ENCODE results near the gene CNOT6. TPM values are rescaled to one million over a fixed set of nuclear protein-coding genes. Genes with fewer than 3 reads are reported as not detected.

CNOT6 gene
- total RNA-seq, 1 donor from 2014 or later: 55.7 TPM

DNA sequence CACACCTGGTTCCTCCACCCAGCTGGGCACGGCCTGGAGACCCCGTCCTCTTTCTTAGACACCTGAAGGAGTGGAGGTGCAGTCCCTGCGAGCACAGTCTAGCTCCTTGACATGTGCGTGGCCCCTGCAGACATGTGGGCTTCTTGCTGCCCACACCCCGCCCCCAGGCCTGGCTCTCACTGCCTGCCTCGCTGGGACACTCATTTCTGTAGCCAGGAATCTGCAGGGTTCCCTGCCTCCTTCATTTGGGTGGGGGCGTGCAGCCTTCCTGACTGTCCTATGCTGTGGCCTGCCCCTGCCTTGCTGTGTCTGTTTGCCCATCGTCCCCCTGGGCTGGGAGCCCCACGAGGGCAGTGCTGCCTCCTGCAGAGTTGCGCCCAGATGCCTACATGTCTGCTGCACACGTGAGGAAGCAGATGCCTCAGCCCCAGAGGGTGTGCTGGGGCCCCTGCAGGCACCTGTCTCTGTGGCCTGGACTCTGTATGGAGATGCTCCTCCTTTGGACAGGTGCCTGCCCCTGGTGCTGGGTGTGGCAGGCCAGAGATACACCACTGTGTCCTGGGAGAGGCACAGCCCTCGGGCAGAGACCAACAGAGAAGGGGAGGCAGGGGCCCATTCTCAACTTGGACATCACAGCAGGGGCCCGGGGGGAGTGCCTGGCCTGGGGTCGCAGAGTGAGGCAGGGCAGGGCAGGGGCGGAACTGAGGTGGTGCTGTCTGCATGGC lies 132.6 kb downstream of the CNOT6 start:
- DNase-seq (ENCODE audit: extremely low spot score, unreplicated experiment): no peak
- H3K4me3 Mint-ChIP-seq: no peak overlapping the region
- no peaks in the 10 kb centered on the region for H3K36me3 Mint-ChIP-seq
- H3K27ac Mint-ChIP-seq: no peak overlapping the region
- no peaks in the 10 kb centered on the region for H3K4me1 Mint-ChIP-seq (ENCODE audit: unreplicated experiment)
- H3K9me3 Mint-ChIP-seq: no peaks in the 10 kb centered on the region
- TF ChIP-seq, protein P1, sequence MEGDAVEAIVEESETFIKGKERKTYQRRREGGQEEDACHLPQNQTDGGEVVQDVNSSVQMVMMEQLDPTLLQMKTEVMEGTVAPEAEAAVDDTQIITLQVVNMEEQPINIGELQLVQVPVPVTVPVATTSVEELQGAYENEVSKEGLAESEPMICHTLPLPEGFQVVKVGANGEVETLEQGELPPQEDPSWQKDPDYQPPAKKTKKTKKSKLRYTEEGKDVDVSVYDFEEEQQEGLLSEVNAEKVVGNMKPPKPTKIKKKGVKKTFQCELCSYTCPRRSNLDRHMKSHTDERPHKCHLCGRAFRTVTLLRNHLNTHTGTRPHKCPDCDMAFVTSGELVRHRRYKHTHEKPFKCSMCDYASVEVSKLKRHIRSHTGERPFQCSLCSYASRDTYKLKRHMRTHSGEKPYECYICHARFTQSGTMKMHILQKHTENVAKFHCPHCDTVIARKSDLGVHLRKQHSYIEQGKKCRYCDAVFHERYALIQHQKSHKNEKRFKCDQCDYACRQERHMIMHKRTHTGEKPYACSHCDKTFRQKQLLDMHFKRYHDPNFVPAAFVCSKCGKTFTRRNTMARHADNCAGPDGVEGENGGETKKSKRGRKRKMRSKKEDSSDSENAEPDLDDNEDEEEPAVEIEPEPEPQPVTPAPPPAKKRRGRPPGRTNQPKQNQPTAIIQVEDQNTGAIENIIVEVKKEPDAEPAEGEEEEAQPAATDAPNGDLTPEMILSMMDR (conservative IDR thresholded peaks at IDR 0.05): no peak
- peaks cover 3% of the 10 kb centered on the region for H3K27me3 Mint-ChIP-seq

DNA sequence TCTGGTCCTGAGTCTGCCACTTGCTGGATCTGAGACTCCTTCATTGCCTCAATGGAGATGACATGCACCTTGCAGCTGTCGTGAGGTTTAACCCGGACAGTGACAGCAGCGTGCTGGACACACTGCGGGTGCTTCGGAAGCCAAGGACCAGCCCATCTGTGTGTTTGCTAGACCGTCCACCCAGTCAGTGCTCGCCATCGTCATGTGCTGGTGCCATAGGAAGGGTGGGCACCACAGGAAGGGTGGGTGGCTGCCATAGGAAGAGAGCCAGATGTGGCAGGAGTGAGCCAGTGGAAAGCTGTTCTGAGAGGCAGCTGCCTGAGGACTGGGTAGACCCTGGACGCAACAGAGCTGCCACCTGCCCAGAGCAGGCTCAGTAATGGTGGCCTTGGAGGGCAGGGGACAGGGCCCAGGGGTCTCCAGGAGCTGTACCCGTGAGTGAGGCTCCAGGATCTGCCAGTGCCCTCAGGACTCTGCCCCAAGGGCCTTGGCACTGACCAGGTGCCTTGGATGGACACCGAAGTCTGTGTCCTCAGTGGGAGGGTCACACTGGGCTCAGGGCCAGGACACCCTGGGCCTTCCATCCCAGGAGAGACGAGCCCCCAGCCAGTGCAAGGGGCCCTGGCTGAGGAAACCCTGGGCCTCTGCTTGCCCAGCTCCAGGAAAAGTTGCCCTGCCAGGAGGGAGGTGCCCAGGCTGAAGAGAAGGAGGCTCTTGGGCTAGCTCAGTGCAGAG lies 133.4 kb downstream of the CNOT6 start:
- DNase-seq (ENCODE audit: extremely low spot score, unreplicated experiment): no peak
- Mint-ChIP-seq H3K9me3 (no peaks in the 10 kb centered on the region), H3K27ac (no peak overlapping the region), H3K4me1 (ENCODE audit: unreplicated experiment) (no peaks in the 10 kb centered on the region), H3K27me3 (peaks cover 3% of the 10 kb centered on the region), H3K4me3 (no peak overlapping the region), H3K36me3 (no peaks in the 10 kb centered on the region)
- TF ChIP-seq, protein P1 (conservative IDR thresholded peaks at IDR 0.05): no peak

Other genes with a start within 250 kb of the CNOT6 start
- 34.4 and 35.2 TPM in 2 replicates for gene MAPK9, start 202.3 kb upstream of the CNOT6 start, total RNA-seq (ENCODE audit: low replicate concordance)
- 1.1 and 17.6 TPM in 2 replicates for gene GFPT2, start 141.0 kb upstream of the CNOT6 start, total RNA-seq (ENCODE audit: low replicate concordance)
- not detected in 2 replicates for gene SCGB3A1, start 97.1 kb downstream of the CNOT6 start, total RNA-seq (ENCODE audit: low replicate concordance)
- gene FLT4, start 155.2 kb downstream of the CNOT6 start, total RNA-seq (ENCODE audit: low replicate concordance): 0.45 and 3.4 TPM in 2 replicates
- gene OR2Y1, start 245.7 kb downstream of the CNOT6 start, total RNA-seq (ENCODE audit: low replicate concordance): not detected in 2 replicates

Measured in type B pancreatic cell (in vitro differentiated cells).